Testis (tissue), 2 donors: ENCODE results near the gene MAGEA9B.

Experiments used
- POLR2A ChIP-seq: fragments of 450-650 bp; IDR thresholded peaks from one replicate; pipeline ENCODE4 v1.6.1; 2017; ENCODE audit warnings: antibody characterized with exemption, mild to moderate bottlenecking, moderate library complexity
- TF ChIP-seq, protein P1 (sequence below), 3 experiments: fragments of 450-650 bp in 2 of 3; fragments of 200-600 bp in 1 of 3; sonication (generic) in 1 of 3; IDR thresholded peaks; one replicate each; pipeline ENCODE4 v1.5.1; 2016 to 2019; ENCODE audit warnings: antibody characterized with exemption in 3 of 3, mild to moderate bottlenecking in 2 of 3, moderate library complexity in 1 of 3

DNA sequence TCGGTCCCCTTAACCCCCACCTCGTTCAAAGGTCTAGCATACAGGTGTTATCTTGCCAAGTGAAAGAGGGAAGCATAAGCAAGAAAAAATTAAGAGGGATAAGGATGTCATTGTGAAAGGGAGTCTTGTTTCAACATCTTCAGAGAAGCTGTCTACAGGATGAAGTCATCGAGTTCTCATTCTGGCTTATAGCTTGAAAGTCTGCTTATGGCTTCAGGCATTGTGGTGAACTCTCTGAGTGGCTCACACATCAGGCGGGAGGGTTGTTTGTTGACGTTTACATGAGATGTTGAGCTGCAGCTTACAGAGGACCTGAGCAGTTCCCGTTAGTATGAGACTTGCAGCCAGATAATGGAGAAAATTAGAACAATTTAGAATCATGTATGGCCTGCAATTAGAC is 16.6 kb downstream of the MAGEA9B start:
- TF ChIP-seq, protein P1, sequence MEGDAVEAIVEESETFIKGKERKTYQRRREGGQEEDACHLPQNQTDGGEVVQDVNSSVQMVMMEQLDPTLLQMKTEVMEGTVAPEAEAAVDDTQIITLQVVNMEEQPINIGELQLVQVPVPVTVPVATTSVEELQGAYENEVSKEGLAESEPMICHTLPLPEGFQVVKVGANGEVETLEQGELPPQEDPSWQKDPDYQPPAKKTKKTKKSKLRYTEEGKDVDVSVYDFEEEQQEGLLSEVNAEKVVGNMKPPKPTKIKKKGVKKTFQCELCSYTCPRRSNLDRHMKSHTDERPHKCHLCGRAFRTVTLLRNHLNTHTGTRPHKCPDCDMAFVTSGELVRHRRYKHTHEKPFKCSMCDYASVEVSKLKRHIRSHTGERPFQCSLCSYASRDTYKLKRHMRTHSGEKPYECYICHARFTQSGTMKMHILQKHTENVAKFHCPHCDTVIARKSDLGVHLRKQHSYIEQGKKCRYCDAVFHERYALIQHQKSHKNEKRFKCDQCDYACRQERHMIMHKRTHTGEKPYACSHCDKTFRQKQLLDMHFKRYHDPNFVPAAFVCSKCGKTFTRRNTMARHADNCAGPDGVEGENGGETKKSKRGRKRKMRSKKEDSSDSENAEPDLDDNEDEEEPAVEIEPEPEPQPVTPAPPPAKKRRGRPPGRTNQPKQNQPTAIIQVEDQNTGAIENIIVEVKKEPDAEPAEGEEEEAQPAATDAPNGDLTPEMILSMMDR (IDR thresholded peaks at IDR 0.05), result no peak
- TF ChIP-seq POLR2A, result no peak
